Tibial nerve (tissue), 4 donors: ENCODE measurements around the gene MED31. TPM values are rescaled to one million over a fixed set of nuclear protein-coding genes. Genes with fewer than 3 reads are reported as not detected.
"Not testable (repeated sequence)": the region's sequence is repeated elsewhere in the genome, so short reads cannot be mapped to it uniquely, and the experiment has no call there.

Experiments used
- DNase-seq, 2 donors: peaks; one replicate each; pipeline ENCODE4 v3.0.0-alpha.2; 2019; ENCODE audit warnings: low spot score in 2 of 2
- H3K27ac ChIP-seq, 4 donors: fragments of 200-600 bp; sonication (generic) in 3 of 4; one replicate each; pipeline ENCODE4 v1.5.1; 2017 to 2019; ENCODE audit warnings: mild to moderate bottlenecking in 1 of 4
- H3K27me3 ChIP-seq, 2 donors: fragments of 200-600 bp; sonication (generic) in 1 of 2; one replicate each; pipeline versions ENCODE4 v1.5.1 to v1.6.0; 2017 to 2019
- H3K36me3 ChIP-seq, 3 donors: fragments of 200-600 bp; sonication (generic); one replicate each; pipeline ENCODE4 v1.5.1; 2018 to 2019
- H3K4me1 ChIP-seq, 4 donors: fragments of 200-600 bp; sonication (generic) in 3 of 4; one replicate each; pipeline ENCODE4 v1.5.1; 2017 to 2019
- H3K4me3 ChIP-seq, 4 donors: fragments of 200-600 bp; sonication (generic) in 3 of 4; one replicate each; pipeline ENCODE4 v1.5.1; 2017 to 2019; ENCODE audit warnings: mild to moderate bottlenecking in 1 of 4, moderate library complexity in 1 of 4
- H3K9me3 ChIP-seq, 4 donors: fragments of 200-600 bp; sonication (generic) in 3 of 4; one replicate each; pipeline ENCODE4 v1.5.1; 2017 to 2019
- EP300 ChIP-seq, 2 donors: sonication (generic); formaldehyde crosslinking; IDR thresholded peaks; one replicate each; pipeline ENCODE4 v1.6.1; 2017; ENCODE audit warnings: antibody characterized with exemption in 2 of 2, mild to moderate bottlenecking in 1 of 2
- POLR2A ChIP-seq, 2 donors: fragments of 450-650 bp; IDR thresholded peaks; one replicate each; pipeline ENCODE4 v1.6.1; 2017; ENCODE audit warnings: antibody characterized with exemption in 2 of 2, mild to moderate bottlenecking in 2 of 2, moderate library complexity in 2 of 2
- WGBS, 2 donors: methylation state at CpG; one replicate each; pipeline ENCODE4 v1.1.5; 2018; 5-methylcytosine and 5-hydroxymethylcytosine counted together
- total RNA-seq, 4 donors: library from RNA; depleted of rRNA; stranded (reverse); fragments of >200 nt; gene quantifications; one replicate each; pipeline ENCODE4 v1.1.0, GENCODE V29; 2016
- TF ChIP-seq, protein P1 (sequence below), 5 experiments: fragments of 200-600 bp in 3 of 5; fragments of 450-650 bp in 2 of 5; sonication (generic) in 3 of 5; IDR thresholded peaks; one replicate each; pipeline ENCODE4 v1.5.1; 2016 to 2019; ENCODE audit warnings: antibody characterized with exemption in 5 of 5, mild to moderate bottlenecking in 3 of 5, moderate library complexity in 2 of 5

MED31 gene
- total RNA-seq, 4 donors from 2014 or later = 4.5 to 12.6 (median 6.6) TPM

DNA sequence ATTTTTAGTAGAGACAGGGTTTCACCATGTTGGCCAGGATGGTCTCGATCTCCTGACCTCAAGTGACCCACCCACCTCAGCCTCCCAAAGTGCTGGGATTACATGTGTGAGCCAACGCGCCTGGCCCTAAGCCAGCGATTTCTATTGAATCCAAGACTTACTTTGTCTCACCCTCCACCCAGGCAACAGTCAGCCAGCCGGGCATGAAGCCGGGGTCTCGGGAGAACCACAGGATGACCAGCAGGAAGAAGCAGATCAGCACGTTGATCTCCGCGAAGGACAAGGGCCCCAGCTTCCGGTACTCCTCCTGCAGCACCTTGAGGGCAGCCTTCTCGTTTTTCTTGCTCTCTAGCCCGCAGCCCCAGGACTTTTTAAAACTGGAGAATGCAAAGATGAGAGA is 44.2 kb upstream of the MED31 start:
- no peak for DNase-seq
- 66 to 83% methylated on average over 13 of the region's 13 CpGs for WGBS, 2 donors

DNA sequence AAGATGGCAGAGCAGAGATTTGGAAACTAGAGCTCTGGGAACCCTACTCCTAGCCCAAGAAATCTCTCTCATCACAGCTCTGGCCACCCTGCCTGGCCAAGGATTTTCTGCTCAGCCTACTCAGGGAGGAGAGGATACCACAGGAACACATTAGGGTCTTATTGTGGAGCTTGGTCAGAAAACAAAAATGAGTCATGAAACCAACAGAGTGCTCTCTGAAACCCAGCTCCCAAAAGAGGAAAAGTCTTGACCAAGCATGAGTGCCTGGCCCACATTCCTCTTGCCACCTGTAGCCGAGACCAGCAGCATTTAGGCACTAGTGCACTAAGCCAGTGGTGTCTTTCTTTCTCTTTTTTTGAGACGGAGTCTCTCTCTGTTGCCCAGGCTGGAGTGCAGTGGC is 43.6 kb upstream of the MED31 start:
- WGBS, 2 donors = 72 to 81% methylated on average over 2 of the region's 2 CpGs
- DNase-seq = no peak
- Histone ChIP-seq H3K36me3 (no peaks in the 10 kb centered on the region), H3K27ac (no peak overlapping the region), H3K4me3 (no peak overlapping the region), H3K4me1 (no peaks in the 10 kb centered on the region), H3K27me3 (no peaks in the 10 kb centered on the region), H3K9me3 (no peaks in the 10 kb centered on the region)
- TF ChIP-seq, protein P1, sequence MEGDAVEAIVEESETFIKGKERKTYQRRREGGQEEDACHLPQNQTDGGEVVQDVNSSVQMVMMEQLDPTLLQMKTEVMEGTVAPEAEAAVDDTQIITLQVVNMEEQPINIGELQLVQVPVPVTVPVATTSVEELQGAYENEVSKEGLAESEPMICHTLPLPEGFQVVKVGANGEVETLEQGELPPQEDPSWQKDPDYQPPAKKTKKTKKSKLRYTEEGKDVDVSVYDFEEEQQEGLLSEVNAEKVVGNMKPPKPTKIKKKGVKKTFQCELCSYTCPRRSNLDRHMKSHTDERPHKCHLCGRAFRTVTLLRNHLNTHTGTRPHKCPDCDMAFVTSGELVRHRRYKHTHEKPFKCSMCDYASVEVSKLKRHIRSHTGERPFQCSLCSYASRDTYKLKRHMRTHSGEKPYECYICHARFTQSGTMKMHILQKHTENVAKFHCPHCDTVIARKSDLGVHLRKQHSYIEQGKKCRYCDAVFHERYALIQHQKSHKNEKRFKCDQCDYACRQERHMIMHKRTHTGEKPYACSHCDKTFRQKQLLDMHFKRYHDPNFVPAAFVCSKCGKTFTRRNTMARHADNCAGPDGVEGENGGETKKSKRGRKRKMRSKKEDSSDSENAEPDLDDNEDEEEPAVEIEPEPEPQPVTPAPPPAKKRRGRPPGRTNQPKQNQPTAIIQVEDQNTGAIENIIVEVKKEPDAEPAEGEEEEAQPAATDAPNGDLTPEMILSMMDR (IDR thresholded peaks at IDR 0.05) = no peak
- TF ChIP-seq POLR2A (IDR thresholded peaks at IDR 0.05) = no peak
- no peak for TF ChIP-seq EP300 (IDR thresholded peaks at IDR 0.05)

More for the DNA sequence above, 44.2 kb upstream of the MED31 start:
- no peaks in the 10 kb centered on the region for H3K27me3 ChIP-seq
- TF ChIP-seq, protein P1 (IDR thresholded peaks at IDR 0.05) = no peak
- no peaks in the 10 kb centered on the region for H3K4me1 ChIP-seq
- no peaks in the 10 kb centered on the region for H3K9me3 ChIP-seq
- H3K36me3 ChIP-seq = no peaks in the 10 kb centered on the region
- H3K4me3 ChIP-seq = no peak overlapping the region
- no peak overlapping the region for H3K27ac ChIP-seq

DNA sequence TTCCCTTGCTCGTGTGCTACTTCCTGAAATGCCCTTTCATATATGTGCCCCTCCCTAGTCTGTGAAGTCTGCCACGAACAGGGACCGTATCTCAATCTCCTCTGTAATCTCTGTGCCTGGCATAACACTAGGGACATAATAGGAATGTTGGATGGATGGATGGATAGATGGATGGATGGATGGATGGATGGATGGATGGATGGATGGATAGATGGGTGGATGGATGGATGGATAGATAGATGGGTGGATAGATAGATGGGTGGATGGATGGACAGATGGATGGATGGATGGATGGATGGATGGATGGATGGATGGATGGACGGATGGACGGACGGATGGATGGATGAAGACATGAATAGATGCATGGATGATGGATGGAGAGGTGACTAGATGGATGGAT is 40.6 kb upstream of the MED31 start:
- H3K4me3 ChIP-seq, DNase-seq, H3K27ac ChIP-seq, H3K9me3 ChIP-seq, H3K4me1 ChIP-seq, H3K27me3 ChIP-seq, H3K36me3 ChIP-seq: not testable (repeated sequence)
- 66 to 78% methylated on average over 6 of the region's 6 CpGs for WGBS, 2 donors

DNA sequence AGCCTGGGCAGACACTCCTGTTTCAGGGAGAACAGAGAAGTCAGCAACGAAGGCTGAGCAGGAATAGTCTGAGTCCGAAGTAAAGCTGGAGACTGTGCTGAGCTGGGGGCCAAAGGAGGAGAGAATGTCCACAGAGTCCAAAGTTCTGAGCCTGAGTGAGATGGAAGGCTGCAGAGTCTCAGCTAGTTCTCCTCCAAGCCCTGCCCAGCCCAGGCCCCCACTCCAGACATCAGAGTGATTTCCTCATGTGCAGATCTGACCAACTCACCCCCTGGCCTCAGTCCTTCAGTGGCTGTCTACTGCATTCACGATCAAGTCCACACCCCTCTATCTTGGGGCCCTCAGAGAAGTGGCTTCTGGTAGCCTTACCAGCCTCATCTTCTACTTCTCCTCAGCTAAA is 40.1 kb upstream of the MED31 start:
- 71 to 86% methylated on average over 3 of the region's 3 CpGs for WGBS, 2 donors

DNA sequence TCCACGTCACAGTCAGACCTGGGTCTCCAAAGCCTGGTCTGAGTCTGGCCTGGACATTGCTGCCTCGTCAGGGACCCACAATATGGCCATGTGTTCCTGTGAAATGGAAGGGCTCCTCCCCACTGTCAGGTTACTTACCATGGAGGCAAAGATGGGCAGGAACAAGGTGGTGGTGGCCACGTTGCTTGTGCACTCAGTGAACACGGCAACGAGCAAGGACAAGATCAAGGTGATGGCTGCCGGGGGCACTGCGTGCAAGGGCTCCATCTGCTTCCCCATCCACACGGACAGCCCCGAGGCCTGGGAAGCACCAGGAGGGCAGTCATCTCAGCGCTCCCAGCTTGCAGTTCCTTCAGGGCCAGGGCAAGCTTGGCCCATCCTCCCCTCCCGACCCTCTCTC is 39.2 kb upstream of the MED31 start:
- Histone ChIP-seq H3K36me3 (no peaks in the 10 kb centered on the region), H3K4me1 (no peaks in the 10 kb centered on the region), H3K4me3 (no peak overlapping the region), H3K27ac (no peak overlapping the region), H3K9me3 (no peaks in the 10 kb centered on the region), H3K27me3 (no peaks in the 10 kb centered on the region)
- WGBS, 2 donors = 84 to 88% methylated on average over 11 of the region's 11 CpGs
- TF ChIP-seq POLR2A (IDR thresholded peaks at IDR 0.05) (no peak), EP300 (IDR thresholded peaks at IDR 0.05) (no peak)
- TF ChIP-seq, protein P1 (IDR thresholded peaks at IDR 0.05) = no peak
- DNase-seq = no peak

More for the DNA sequence above, 40.1 kb upstream of the MED31 start:
- TF ChIP-seq EP300 (IDR thresholded peaks at IDR 0.05) = no peak
- TF ChIP-seq, protein P1 (IDR thresholded peaks at IDR 0.05) = no peak
- Histone ChIP-seq H3K27me3 (no peaks in the 10 kb centered on the region), H3K27ac (no peak overlapping the region), H3K36me3 (no peaks in the 10 kb centered on the region), H3K4me1 (no peaks in the 10 kb centered on the region), H3K4me3 (no peak overlapping the region), H3K9me3 (no peaks in the 10 kb centered on the region)
- DNase-seq = no peak

DNA sequence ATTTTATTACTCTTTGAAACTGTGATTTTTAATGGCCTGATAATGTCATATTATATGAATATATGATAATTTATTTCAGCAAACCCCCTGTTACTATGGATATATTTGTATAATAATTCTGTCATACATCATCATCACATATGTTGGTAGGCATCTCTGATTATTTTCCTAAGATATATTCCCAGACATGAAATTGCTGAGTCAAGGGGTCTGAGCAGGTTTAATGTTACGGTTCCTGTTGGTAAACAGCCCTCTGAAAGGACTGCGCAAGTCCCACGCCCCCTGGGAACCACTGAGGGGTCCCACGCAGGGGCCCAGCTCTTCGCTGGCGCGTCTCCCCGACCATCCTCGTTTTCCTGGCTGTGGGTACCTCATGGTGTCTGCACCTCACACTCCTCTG is 37.5 kb upstream of the MED31 start:
- DNase-seq = no peak
- no peaks in the 10 kb centered on the region for H3K36me3 ChIP-seq
- WGBS, 2 donors = 86 to 87% methylated on average over 9 of the region's 9 CpGs
- no peaks in the 10 kb centered on the region for H3K9me3 ChIP-seq
- no peaks in the 10 kb centered on the region for H3K4me1 ChIP-seq
- no peak overlapping the region for H3K27ac ChIP-seq
- H3K27me3 ChIP-seq = no peaks in the 10 kb centered on the region
- H3K4me3 ChIP-seq = no peak overlapping the region
- TF ChIP-seq POLR2A (IDR thresholded peaks at IDR 0.05) = no peak
- TF ChIP-seq, protein P1 (IDR thresholded peaks at IDR 0.05) = no peak
- TF ChIP-seq EP300 (IDR thresholded peaks at IDR 0.05) = no peak
